GM19043 (cell line): ENCODE measurements around the gene ASGR1.

Source experiments
- ATAC-seq: cut with Tn5 transposase; IDR thresholded peaks from one replicate; pipeline ENCODE4 v1.9.1; 2021; ENCODE audit warnings: low read depth; ENCODE audit not compliant: unreplicated experiment

The ASGR1 gene, protein sequence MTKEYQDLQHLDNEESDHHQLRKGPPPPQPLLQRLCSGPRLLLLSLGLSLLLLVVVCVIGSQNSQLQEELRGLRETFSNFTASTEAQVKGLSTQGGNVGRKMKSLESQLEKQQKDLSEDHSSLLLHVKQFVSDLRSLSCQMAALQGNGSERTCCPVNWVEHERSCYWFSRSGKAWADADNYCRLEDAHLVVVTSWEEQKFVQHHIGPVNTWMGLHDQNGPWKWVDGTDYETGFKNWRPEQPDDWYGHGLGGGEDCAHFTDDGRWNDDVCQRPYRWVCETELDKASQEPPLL

DNA sequence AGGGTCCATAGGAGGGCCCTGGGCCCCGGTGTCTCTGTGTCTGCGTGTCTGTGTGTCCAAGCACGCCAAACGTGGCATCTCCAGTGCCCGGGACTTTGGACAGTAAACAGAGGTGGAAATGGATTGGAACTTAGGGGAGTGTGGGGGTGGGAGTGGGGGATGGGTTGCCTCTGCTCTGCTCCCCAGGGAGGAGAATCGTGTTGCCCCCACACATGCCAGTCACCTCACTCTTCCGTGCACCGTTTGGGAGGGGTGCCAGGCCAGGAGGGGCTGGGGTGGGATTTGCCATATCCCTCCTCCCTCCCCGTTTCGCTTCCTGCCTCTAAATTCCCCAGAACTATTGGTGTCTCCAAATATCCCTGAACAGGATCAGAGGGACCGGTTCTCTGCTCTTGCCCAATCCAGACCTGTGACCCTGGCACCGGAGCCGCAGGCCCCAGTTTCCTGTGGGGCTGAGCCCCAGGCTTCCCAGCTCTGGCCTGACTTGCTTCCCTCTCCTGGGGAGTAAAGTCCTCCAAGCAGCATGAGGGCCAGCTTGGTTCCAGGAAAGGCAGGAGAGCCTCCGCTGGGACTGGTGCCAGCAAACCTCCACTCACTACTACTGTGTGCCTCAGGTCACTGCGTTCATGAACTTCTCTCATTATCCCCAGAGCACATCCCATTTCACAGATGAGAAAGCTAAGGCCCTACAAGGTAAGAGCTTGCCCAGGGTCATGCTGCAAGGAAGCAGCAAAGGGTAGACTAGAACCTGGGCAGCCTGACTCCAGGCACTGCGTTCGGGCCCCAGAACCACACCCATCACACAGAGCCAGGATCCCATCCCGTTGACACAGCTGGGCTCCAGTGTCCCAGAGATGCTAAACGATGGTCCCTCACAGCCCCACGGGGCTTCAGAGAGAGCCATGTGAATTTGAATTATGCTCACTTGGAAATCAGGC is at the start of gene ASGR1:
ASGR1 (minus strand) TSS at position 54 of the 938 bp plus-strand sequence. CDS start 807 bp downstream, outside the sequence.
- no peak for ATAC-seq

DNA sequence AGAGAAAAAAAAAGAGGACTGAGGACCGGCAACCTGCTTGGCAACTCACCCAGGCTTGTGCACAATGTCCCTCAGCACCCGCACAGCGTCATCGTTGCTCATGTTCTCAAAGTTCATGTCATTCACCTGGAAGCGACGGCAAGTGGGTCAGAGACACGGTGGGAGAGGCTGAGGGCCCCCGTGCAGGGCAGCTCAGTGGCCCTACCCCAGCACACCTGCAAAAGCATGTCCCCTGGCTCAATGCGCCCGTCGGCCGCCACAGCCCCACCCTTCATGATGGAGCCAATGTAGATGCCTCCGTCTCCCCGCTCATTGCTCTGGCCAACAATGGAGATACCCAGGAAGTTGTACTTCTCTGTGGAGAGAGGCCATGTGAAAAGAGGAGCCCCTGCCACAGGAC is 49.8 kb upstream of the ASGR1 start:
- ATAC-seq = no peak

DNA sequence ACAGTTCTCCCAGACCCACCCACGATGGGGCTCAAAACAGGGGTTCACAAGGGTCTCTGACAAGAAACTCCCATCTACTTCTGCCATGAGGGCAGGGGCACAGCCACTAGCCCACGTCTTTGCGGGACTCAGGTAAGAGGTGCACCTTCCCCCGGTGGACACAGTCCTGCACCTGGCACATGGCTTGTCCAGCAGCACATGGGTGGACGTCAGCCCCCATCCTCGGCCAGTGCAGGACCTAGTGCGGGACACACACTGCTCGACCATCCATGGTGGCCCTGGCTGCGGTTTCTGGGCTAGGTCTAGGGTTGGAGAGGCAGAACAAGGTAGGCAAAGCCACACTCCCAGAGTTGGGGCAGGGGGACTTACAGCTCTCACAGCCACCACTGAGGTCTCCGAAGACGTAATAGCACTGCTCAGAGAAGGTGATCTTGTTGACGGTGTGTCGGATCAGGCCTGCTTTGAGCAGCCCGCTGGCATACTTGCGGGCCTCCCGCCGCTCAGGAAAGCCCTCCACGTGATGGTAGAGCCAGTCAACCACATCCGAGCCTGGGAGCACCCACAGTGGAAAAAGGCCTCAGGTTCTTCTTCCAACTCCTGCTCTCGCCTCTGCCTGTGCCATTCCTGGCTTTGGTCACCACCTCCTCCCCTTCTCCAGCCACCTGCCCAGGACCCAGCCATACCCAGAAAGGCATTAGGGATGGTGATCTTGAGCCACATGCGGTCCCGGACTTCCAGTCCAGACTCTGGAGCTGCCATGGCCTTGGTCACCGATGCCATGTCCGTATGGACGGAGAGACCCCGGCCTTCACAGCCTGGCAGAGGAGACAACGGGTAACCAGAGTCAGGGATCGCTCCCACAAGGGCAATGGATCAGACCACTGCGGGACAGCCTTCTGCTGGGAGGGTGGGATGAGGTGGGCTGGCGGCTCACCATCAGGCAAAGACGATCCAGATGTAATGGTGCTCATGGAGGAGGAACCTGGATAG is 47.8 kb upstream of the ASGR1 start:
- no peak for ATAC-seq

DNA sequence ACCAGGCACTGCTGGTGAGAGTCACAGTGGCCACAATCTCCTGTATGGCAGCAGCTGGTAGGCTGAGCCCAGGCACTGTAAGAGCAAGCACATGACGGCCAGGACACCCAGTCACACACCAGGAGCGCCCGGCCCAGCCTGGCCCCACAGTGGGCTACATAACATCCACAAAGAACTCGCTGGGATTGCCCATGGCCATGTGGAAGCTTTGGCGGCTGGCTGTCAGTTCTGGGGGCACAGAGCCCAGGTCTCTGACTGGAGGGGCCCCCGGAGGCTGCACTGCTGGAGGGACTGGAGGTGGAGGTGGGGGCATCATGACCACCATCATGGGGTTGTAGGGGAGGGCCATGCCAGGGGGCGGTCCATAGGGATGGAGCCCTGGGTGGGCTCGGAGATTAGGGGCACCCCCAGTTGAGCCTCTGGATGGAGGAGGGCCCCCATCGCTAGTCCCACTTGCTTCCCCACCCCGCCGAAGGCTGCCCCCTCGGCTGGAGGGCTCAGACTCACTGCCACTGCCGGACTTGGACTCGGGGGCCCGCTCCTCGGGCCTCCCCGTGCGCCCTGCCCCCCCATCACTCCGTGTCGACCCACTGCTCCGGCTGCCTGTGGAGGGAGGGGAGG is 46.7 kb upstream of the ASGR1 start:
- no peak for ATAC-seq

DNA sequence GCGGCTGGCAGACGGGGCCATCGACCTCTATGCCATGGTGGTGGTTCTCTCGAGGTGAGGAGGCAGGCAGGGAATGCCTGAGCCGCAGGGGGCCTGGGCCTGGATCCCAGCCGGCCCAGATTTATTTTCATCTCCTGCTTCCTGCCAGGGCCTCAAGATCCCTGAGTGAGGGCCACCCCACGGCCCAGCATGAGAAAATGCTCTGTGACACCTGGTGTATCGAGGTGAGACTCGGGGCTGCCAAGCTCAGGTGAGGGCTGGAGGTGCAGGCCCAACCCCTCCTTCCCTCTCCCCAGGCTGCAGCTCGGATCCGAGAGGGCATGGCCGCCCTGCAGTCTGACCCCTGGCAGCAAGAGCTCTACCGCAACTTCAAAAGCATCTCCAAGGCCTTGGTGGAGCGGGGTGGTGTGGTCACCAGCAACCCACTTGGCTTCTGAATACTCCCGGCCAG is 45.5 kb upstream of the ASGR1 start:
- ATAC-seq = no peak

DNA sequence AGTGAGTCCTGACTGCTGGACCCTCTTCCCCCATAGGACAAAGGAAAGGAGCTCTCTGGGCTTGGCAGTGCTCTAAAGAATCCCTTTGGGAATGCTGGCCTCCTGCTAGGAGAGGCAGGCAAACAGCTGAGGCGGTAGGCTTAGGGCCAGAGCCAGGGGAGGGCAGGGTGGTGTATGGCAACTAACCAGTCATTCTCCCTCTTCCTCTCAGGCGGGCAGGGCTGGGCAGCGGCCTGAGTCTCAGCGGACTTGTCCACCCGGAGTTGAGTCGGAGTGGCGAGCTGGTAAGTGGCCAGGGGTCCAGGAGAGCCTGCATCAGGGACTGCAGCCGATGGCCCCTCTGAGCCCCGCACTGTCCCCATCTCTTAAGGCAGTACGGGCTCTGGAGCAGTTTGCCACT is 44.9 kb upstream of the ASGR1 start:
- no peak for ATAC-seq

DNA sequence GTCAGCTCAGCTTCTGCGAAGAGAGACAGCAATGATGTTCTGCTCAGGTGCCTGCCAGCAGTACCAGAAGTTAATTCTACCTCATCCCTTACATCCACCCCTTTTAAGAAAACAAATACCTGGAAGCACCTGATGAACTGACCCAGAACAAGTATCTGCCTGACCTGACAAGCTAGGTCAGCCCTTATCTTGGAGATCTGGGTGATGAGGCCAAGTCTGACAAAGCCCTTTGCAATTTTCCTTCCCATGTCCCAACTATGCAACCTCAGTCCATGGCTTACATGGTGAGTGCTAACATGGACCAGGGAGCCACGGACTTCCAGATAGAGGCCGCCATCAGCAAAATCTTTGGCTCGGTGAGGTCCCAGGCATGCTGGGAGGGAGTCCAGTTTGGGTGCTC is 44.2 kb upstream of the ASGR1 start:
- ATAC-seq = no peak

DNA sequence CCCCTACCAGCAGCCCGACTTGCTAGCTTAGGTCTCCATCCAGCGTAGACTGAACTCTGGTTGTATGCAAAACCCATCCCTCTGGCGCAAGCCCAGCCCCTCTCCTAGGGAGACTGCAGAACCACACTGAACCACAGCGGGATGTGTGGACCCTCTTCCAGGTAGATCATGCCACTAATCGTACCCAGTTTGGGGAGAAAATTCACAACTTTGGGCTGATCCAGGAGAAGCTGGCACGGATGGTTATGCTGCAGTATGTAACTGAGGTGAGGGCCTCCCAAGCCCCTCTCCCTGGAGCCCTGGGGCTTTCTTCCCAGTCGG is 43.8 kb upstream of the ASGR1 start:
- no peak for ATAC-seq

DNA sequence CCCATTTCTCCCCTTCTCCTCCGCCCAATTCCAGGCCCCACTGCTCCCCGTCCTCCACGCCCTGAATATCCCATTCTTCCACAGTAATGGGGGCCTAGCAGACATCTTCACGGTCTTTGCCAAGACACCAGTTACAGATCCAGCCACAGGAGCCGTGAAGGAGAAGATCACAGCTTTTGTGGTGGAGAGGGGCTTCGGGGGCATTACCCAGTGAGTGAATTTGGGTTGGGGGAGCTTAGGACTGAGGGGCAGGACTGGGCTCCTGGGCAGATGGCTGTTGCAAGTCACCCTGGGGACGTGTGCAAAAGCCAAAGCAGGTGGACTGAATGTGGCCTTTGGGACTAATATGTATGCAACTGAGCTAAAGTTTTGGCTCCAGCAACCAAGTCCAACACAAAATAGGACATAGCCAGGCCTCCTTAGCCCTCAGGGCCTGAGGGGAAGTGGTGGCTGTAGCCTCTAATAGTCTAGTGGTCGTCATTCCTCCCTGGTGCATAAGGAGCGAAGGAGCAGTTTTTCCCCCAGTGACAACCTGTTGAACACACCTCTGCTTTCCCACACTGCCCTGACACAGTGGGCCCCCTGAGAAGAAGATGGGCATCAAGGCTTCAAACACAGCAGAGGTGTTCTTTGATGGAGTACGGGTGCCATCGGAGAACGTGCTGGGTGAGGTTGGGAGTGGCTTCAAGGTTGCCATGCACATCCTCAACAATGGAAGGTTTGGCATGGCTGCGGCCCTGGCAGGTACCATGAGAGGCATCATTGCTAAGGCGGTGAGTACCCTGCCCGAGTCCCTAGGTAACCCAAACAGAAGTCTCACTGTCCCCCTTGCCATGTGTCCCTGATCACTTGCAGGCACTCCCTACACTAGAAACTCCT is 43.2 kb upstream of the ASGR1 start:
- ATAC-seq = no peak

DNA sequence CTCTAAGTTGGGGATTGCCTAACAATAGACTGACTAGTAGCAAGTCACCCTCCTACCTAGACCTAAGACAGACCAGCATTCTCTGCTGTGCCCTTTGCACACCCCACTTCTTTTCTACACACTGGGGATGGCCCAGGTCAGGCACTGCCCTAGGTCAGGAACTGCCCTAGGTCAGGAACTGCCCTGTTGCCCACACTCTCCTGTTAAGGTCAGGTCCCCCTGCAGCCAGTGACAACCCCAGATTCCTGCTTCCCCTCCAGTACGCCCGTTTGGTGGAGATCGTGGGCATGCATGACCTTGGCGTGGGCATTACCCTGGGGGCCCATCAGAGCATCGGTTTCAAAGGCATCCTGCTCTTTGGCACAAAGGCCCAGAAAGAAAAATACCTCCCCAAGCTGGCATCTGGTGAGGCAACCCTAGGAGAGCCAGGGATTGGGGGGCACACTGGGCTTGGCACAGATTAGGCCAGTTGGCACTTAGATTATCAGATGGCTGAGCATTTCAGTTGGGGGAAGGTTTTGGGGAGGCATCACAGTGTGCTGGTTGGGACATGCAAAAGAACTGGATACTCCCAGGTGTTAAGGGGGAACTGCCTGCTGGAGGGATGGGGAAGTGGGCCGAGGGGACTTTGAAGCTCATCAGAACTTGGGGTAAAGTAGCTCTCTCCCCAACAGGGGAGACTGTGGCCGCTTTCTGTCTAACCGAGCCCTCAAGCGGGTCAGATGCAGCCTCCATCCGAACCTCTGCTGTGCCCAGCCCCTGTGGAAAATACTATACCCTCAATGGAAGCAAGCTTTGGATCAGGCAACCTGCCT is 42.3 kb upstream of the ASGR1 start:
- ATAC-seq = no peak

DNA sequence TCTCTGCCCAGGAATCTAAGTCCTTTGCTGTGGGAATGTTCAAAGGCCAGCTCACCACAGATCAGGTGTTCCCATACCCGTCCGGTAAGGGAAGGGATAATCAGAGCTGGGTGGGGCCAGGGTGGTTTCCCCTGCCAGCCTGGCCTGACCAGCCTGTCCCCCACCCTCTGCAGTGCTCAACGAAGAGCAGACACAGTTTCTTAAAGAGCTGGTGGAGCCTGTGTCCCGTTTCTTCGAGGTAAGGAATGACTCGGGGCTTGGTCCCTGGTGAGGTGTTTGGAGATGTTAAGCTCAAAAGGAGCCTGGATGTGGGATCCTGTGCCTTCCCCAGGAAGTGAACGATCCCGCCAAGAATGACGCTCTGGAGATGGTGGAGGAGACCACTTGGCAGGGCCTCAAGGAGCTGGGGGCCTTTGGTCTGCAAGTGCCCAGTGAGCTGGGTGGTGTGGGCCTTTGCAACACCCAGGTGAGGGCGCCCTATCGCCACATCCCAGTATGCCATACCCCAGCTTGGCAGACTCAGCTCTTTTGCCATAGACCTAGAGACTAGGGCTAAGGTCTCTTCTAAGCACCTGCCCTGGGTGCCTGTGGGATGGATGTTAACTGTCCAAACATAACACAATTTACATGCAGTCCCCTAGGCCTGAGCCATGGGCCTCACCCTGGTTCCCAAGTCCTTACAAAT is 41.6 kb upstream of the ASGR1 start:
- no peak for ATAC-seq

DNA sequence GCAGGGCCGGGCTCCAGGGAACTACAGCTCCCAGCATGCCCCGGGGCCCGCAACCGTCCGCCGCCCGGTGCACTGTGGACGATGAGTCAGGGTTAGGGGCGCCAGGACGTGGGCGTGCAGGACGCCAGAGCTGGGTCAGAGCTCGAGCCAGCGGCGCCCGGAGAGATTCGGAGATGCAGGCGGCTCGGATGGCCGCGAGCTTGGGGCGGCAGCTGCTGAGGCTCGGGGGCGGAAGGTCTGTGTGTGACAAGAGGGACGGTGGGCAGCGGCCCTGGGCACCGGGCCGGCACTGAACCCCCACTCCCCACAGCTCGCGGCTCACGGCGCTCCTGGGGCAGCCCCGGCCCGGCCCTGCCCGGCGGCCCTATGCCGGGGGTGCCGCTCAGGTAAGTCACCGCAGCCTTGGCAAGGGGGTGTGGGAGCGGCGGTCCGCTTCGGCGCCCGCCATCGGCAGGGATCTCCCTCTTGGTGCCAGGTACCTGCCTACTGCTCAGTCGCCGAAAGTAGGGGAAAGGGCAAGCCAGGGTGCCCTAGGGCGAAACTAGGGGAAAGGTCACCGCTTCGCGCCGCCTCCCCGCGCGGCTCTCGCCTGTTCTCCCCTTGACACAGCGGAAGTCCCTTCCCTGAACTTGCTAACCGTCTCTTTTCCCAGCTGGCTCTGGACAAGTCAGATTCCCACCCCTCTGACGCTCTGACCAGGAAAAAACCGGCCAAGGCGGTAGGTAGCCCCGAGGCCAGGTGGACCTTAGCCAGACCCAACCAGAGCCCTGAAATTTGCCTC is 40.8 kb upstream of the ASGR1 start, which contains the start of the genes ACADVL and DLG4:
ACADVL (plus strand) TSS at position 127 of the 781 bp plus-strand sequence; CDS start at position 174, 47 bp downstream.
DLG4 (minus strand) TSS at position 25 of the 781 bp plus-strand sequence.
- peak; percentile 63 for ATAC-seq

DNA sequence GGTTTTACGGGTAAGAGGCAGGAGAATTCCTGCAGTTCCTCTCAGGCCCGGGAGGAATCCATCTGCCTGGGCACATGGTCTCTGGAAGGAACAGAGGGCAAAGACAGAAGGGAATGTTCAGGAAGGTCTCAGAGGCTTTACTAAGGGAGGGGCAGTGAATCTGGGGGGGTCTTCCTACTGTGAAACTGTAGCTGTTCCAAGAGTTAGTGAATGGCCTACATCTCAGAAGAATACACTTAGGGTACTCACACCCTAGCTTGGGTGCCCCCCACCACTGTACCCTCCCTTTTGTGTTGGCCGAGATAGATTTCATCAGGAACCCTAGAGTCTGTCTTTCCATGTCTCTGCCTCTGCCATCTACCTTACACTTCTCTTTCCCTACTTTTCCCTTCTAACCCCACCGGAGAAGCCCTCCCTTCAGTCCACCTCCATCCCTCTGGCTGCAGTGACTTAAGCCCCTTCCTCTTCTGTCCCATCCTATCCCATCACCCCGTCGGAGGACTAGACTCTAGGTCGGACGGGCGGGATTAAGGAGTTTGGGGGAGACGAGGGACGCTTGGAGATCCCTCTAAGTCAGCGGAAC is 40.1 kb upstream of the ASGR1 start:
- ATAC-seq = no peak

DNA sequence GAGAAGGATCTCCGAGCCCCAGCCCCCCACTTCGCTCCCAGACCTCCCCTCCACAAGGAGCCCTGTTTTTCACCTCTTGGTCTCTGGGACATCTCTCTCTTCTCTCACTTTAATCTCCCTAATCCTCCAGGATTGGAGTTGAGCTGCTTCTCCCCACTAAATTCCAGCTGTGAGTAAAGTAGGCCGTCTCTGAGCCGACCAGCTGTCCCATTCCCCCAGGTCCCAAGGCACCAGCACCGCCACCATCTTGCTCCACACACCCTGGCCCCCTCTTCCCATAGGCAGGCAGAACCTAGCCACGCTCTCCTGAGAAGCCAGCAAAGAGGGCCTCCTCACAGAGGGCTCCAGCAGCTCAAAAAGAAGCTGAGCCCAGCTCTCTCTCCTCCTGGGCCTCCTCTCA is 39.6 kb upstream of the ASGR1 start:
- ATAC-seq = no peak

DNA sequence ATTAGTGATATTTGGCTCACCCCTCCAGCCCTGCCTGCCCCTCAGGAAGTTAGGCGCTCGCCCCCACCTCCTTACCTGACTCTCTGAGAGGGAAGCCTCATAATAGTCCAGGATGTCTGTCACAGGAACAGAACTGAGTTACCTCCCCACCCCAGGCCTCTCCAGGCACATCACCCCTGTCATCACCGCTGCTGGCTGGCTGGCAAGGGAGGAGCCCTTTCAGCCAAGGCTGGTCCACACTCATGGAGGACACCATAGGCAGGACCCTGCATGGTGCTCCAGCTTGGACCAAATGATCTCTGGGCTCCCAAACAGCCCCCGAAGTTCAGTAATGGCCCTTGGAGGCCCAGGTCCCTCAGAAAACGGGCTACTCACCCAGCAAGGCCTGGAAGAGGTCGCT is 39.0 kb upstream of the ASGR1 start:
- no peak for ATAC-seq

DNA sequence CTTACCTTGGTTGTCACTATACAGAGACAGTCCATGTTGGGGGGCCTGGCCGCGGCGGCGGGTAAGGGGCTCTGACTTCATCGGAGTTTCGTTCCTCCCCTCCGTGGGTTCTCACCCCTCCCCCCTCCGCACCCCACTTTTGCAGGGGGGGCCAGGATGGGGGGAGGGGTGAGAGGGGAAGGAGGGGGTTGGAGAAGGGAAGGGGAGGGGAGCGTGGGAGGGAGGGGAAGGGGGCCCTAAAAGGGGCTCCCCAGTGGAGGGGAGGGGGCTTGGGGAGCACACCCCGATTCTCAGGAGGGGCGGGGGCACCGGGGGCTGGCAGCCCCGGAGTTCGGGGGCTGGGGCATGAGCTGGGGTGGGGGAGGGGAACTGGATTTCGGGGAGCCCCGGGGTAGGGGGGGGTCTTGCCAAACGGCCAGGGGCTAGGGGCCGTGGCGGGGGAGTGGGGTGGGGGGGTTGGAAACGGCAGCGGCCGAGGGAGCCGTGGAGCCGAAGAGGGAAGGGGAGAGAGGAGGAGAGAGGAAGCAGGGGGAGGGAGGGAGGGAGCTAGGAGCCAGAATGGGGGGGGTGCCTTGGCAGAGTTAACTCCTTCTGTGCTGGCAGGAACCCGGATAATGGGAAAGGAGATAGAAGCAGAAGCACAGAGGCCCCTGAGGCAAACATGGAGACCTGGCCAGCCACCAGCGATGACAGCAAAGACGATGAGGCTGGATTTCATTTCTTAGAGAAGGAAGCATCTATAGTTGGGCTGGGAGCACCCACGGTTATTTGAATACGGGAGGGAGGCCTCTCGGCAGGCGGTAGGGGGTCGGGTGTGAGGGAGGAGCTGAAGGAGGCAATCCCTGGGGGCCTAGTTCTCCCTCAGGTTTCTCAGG is 38.2 kb upstream of the ASGR1 start:
- ATAC-seq = no peak
